ENCODE data around the gene EPHA8.

The EPHA8 gene

GRCh38 chr1:22616571-22616970, 53.3 kb downstream of the EPHA8 start:
- Histone ChIP-seq H2BK12ac (ENCODE audit: low read length in 2 of 2) (no peak overlapping the region), H3K79me1 (replicated peaks; ENCODE audit: low read length, poor library complexity, severe bottlenecking) (no peaks in the 10 kb centered on the region), H3K18ac (ENCODE audit: low read depth in 1 of 2, low read length in 2 of 2) (no peak overlapping the region), H3K14ac (ENCODE audit: low read length in 2 of 2) (no peak overlapping the region), H3K27me3 (ENCODE audit: control insufficient read depth in 1 of 2, insufficient read depth in 1 of 2, low read length in 2 of 2) (peaks cover 66 to 88% of the 10 kb centered on the region in 2 experiments), H3K4me3 (ENCODE audit: insufficient read depth in 1 of 2, low read depth in 1 of 2, low read length in 2 of 2) (no peak overlapping the region), H2AFZ (ENCODE audit: low read depth, low read length) (no peak overlapping the region), H4K91ac (ENCODE audit: low read length) (no peak overlapping the region), H2BK15ac (ENCODE audit: low read depth, poor library complexity, severe bottlenecking) (no peak overlapping the region), H3K23ac (ENCODE audit: low read length in 2 of 2) (no peak overlapping the region), H3K9ac (ENCODE audit: low read length) (no peak overlapping the region), H3K4ac (ENCODE audit: low read depth in 1 of 2, low read length in 2 of 2) (no peak overlapping the region), H2BK5ac (ENCODE audit: low read depth, low read length, poor library complexity, severe bottlenecking) (no peak overlapping the region), H3K27ac (ENCODE audit: low read length, poor library complexity, severe bottlenecking) (no peak overlapping the region), H3K36me3 (ENCODE audit: control insufficient read depth in 1 of 2, insufficient read depth in 2 of 2, low read depth in 1 of 2, low read length in 2 of 2) (no peaks in the 10 kb centered on the region), H4K8ac (ENCODE audit: low read length) (no peak overlapping the region), H3K4me1 (ENCODE audit: control insufficient read depth, insufficient read depth, low read depth, low read length) (no peaks in the 10 kb centered on the region), H2AK5ac (ENCODE audit: low read length, severe bottlenecking) (no peak overlapping the region), H3K9me3 (ENCODE audit: control insufficient read depth, low read length) (no peaks in the 10 kb centered on the region), H3K4me2 (ENCODE audit: low read length, poor library complexity, severe bottlenecking) (no peak overlapping the region), H2BK120ac (ENCODE audit: low read depth, low read length) (no peak overlapping the region)
- 75% methylated on average over 11 of the region's 11 CpGs for WGBS
- no peak for DNase-seq

GRCh38 chr1:22618056-22618455, 54.8 kb downstream of the EPHA8 start:
- Histone ChIP-seq H2AK5ac (ENCODE audit: low read length, severe bottlenecking) (no peak overlapping the region), H3K4me3 (ENCODE audit: insufficient read depth in 1 of 2, low read depth in 1 of 2, low read length in 2 of 2) (no peak overlapping the region), H4K8ac (ENCODE audit: low read length) (no peak overlapping the region), H4K91ac (ENCODE audit: low read length) (no peak overlapping the region), H3K9me3 (ENCODE audit: control insufficient read depth, low read length) (no peaks in the 10 kb centered on the region), H2BK5ac (ENCODE audit: low read depth, low read length, poor library complexity, severe bottlenecking) (no peak overlapping the region), H2BK120ac (ENCODE audit: low read depth, low read length) (no peak overlapping the region), H3K18ac (ENCODE audit: low read depth in 1 of 2, low read length in 2 of 2) (no peak overlapping the region), H3K4ac (ENCODE audit: low read depth in 1 of 2, low read length in 2 of 2) (no peak overlapping the region), H2AFZ (ENCODE audit: low read depth, low read length) (no peak overlapping the region), H3K14ac (ENCODE audit: low read length in 2 of 2) (no peak overlapping the region), H3K23ac (ENCODE audit: low read length in 2 of 2) (no peak overlapping the region), H2BK12ac (ENCODE audit: low read length in 2 of 2) (no peak overlapping the region), H3K27ac (ENCODE audit: low read length, poor library complexity, severe bottlenecking) (no peak overlapping the region), H3K4me2 (ENCODE audit: low read length, poor library complexity, severe bottlenecking) (no peak overlapping the region), H3K79me1 (replicated peaks; ENCODE audit: low read length, poor library complexity, severe bottlenecking) (no peaks in the 10 kb centered on the region), H2BK15ac (ENCODE audit: low read depth, poor library complexity, severe bottlenecking) (no peak overlapping the region), H3K36me3 (ENCODE audit: control insufficient read depth in 1 of 2, insufficient read depth in 2 of 2, low read depth in 1 of 2, low read length in 2 of 2) (no peaks in the 10 kb centered on the region), H3K9ac (ENCODE audit: low read length) (no peak overlapping the region), H3K4me1 (ENCODE audit: control insufficient read depth, insufficient read depth, low read depth, low read length) (no peaks in the 10 kb centered on the region), H3K27me3 (ENCODE audit: control insufficient read depth in 1 of 2, insufficient read depth in 1 of 2, low read length in 2 of 2) (peaks cover 73 to 89% of the 10 kb centered on the region in 2 experiments)
- 78% methylated on average over 16 of the region's 16 CpGs for WGBS
- no peak for DNase-seq

GRCh38 chr1:22619252-22619651, 56.0 kb downstream of the EPHA8 start:
- Histone ChIP-seq H2BK120ac (ENCODE audit: low read depth, low read length) (no peak overlapping the region), H3K79me1 (replicated peaks; ENCODE audit: low read length, poor library complexity, severe bottlenecking) (no peaks in the 10 kb centered on the region), H3K4me1 (ENCODE audit: control insufficient read depth, insufficient read depth, low read depth, low read length) (no peaks in the 10 kb centered on the region), H2BK5ac (ENCODE audit: low read depth, low read length, poor library complexity, severe bottlenecking) (no peak overlapping the region), H2AK5ac (ENCODE audit: low read length, severe bottlenecking) (no peak overlapping the region), H3K4me3 (ENCODE audit: insufficient read depth in 1 of 2, low read depth in 1 of 2, low read length in 2 of 2) (no peak overlapping the region), H3K9me3 (ENCODE audit: control insufficient read depth, low read length) (no peaks in the 10 kb centered on the region), H3K9ac (ENCODE audit: low read length) (no peak overlapping the region), H3K4me2 (ENCODE audit: low read length, poor library complexity, severe bottlenecking) (no peak overlapping the region), H2BK15ac (ENCODE audit: low read depth, poor library complexity, severe bottlenecking) (no peak overlapping the region), H2AFZ (ENCODE audit: low read depth, low read length) (no peak overlapping the region), H3K27ac (ENCODE audit: low read length, poor library complexity, severe bottlenecking) (no peak overlapping the region), H3K23ac (ENCODE audit: low read length in 2 of 2) (no peak overlapping the region), H3K27me3 (ENCODE audit: control insufficient read depth in 1 of 2, insufficient read depth in 1 of 2, low read length in 2 of 2) (peaks cover 61 to 86% of the 10 kb centered on the region in 2 experiments), H2BK12ac (ENCODE audit: low read length in 2 of 2) (no peak overlapping the region), H3K4ac (ENCODE audit: low read depth in 1 of 2, low read length in 2 of 2) (no peak overlapping the region), H3K14ac (ENCODE audit: low read length in 2 of 2) (no peak overlapping the region), H4K91ac (ENCODE audit: low read length) (no peak overlapping the region), H3K36me3 (ENCODE audit: control insufficient read depth in 1 of 2, insufficient read depth in 2 of 2, low read depth in 1 of 2, low read length in 2 of 2) (no peaks in the 10 kb centered on the region), H3K18ac (ENCODE audit: low read depth in 1 of 2, low read length in 2 of 2) (no peak overlapping the region), H4K8ac (ENCODE audit: low read length) (no peak overlapping the region)
- no peak for DNase-seq
- 82% methylated on average over 6 of the region's 7 CpGs for WGBS

GRCh38 chr1:22619798-22620197, 56.5 kb downstream of the EPHA8 start:
- Histone ChIP-seq H2BK15ac (ENCODE audit: low read depth, poor library complexity, severe bottlenecking) (no peak overlapping the region), H2AK5ac (ENCODE audit: low read length, severe bottlenecking) (no peak overlapping the region), H2BK12ac (ENCODE audit: low read length in 2 of 2) (no peak overlapping the region), H4K8ac (ENCODE audit: low read length) (no peak overlapping the region), H3K4me1 (ENCODE audit: control insufficient read depth, insufficient read depth, low read depth, low read length) (no peaks in the 10 kb centered on the region), H3K27ac (ENCODE audit: low read length, poor library complexity, severe bottlenecking) (no peak overlapping the region), H4K91ac (ENCODE audit: low read length) (no peak overlapping the region), H3K14ac (ENCODE audit: low read length in 2 of 2) (no peak overlapping the region), H3K9ac (ENCODE audit: low read length) (no peak overlapping the region), H2AFZ (ENCODE audit: low read depth, low read length) (no peak overlapping the region), H3K4ac (ENCODE audit: low read depth in 1 of 2, low read length in 2 of 2) (no peak overlapping the region), H3K79me1 (replicated peaks; ENCODE audit: low read length, poor library complexity, severe bottlenecking) (no peaks in the 10 kb centered on the region), H2BK5ac (ENCODE audit: low read depth, low read length, poor library complexity, severe bottlenecking) (no peak overlapping the region), H3K9me3 (ENCODE audit: control insufficient read depth, low read length) (no peaks in the 10 kb centered on the region), H3K36me3 (ENCODE audit: control insufficient read depth in 1 of 2, insufficient read depth in 2 of 2, low read depth in 1 of 2, low read length in 2 of 2) (no peaks in the 10 kb centered on the region), H3K18ac (ENCODE audit: low read depth in 1 of 2, low read length in 2 of 2) (no peak overlapping the region), H3K23ac (ENCODE audit: low read length in 2 of 2) (no peak overlapping the region), H3K27me3 (ENCODE audit: control insufficient read depth in 1 of 2, insufficient read depth in 1 of 2, low read length in 2 of 2) (peaks cover 57 to 85% of the 10 kb centered on the region in 2 experiments), H2BK120ac (ENCODE audit: low read depth, low read length) (no peak overlapping the region), H3K4me2 (ENCODE audit: low read length, poor library complexity, severe bottlenecking) (no peak overlapping the region), H3K4me3 (ENCODE audit: insufficient read depth in 1 of 2, low read depth in 1 of 2, low read length in 2 of 2) (no peak overlapping the region)
- no peak for DNase-seq
- WGBS, result 95% methylated on average over 11 of the region's 12 CpGs
